Measurements from ENCODE around the gene NDE1.

Gene NDE1

DNA sequence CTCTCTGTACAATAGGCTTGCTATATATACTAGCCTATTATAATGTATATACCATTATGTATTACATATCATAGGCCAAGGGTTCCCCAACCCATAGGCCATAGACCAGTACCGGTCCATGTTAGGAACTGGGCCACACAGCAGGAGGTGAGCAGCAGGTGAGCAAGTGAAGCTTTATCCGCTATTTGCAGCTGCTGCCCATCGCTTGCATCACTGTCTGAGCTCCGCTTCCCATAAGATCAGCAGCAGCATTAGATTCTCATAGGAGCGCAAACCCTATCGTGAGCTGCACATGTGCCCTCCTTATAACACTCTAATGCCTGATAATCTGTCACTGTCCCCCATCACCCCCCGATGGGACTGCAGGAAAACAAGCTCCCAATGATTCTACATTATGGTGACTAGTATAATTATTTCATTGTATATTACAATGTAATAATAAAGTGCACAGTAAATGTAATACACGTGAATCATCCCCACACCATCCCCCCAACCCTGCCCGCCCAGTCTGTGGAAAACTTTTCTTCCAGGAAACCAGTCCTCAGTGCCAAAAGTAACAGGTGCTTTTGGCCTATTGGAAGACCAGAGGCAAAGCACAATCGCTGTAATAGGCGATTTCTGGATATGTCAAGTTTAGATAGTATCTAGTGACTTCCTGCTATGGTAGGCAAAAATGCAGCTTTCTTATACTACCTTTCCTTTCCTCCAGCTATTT lies 122.7 kb downstream of the NDE1 start:
- DNase-seq = no peak

GRCh38 chr16:15773968-15774367 lies 123.9 kb downstream of the NDE1 start:
- DNase-seq = no peak

DNA sequence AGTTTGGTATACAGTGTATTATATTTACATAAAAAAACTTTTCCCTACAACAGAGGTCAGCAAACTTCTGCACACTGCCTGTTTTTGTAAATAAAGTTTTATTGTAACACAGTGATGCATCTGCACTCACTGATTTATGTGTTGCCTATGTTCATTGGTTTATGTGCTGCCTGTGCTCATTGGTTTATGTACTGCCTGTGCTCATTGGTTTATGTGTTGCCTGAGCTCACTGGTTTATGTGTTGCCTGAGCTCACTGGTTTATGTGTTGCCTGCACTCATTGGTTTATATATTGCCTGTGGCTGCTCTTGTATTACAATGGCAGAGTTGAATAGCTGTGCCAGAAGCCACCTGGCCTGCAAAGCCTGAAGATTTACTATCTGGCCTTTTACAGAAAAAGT lies 125.2 kb downstream of the NDE1 start:
- no peak for DNase-seq

DNA sequence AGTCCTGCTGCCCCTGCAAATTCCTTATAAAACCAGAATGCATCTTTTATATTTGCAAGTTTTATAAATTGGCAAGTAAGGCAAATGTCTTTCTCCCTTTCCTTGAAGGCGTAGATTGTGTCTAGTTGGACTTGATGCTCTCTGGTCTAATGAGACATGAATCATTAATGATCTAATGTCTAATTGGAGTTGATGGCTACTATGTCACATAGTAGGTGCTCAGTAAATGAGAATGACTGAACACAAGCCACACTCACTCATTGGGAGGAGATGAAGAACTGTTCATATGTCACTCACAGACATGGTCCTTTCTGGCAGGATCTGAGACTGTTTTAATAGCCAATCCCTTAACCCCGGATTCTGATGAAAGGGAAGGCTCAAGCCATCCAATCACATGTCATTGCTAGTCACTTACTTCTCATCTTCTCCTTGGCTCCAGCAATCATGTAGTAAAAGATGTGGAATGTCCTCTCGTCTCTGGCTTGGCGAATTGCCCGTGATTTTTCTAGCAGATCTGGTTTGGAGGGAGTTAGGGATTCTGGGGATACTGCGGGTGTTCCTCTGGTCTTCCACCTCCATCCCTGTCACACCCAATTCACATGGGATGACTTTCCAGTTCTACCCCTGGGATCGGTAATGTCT lies 125.7 kb downstream of the NDE1 start:
- no peak for DNase-seq

Measured in NCI-H524 treated with DMSO at 0.1 percent for 48 hours (cell line).